ENCODE results near the gene PPDPF. TPM values are rescaled to one million over a fixed set of nuclear protein-coding genes. Genes with fewer than 3 reads are reported as not detected.
A peak's percentile ranks its signal among the peaks of the same experiment; 100 is the strongest.

The PPDPF gene
- polyA plus RNA-seq, 1 donor from 2014 or later, result 95.1 TPM

DNA sequence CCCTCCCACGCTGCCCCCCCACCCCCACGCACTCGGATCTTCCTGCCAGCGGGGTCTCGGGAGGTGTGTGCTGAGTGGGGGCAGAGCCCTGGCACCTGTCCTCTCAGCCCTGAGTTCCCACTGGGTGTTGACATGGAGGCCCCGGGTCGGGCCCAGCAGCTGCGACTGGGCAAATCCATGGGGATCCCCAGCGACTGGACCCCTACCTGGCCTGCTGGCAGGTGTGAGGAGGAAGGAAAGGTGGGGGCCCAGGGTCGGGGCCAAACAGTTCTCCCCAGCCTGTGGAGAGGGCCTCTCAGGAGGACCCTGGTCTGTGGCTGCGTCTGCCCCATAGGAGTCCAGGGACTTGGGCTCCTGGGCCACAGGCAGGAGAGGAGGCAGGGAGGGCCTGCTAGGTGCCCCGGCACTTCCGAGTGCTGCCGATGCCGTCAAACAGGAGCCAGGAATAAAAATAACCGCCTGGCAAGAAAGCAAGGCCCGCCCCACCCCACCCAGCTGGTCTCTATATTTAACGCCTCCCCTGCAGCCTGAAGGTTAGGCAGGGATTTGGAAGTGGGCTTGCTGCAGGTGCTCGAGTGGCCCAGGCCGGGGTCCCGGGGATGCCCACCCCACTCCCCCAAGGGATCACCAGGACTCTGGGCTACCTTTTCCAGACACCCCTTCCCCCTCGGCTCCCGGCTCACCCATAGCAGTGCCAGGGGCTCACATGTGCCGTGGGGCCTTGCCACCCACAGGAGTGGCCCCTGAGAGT lies 20.2 kb upstream of the PPDPF start:
- no peak overlapping the region for H3K9ac ChIP-seq (ENCODE audit: low read length)
- peaks cover 3% of the 10 kb centered on the region for H3K79me2 ChIP-seq (replicated peaks; ENCODE audit: insufficient read depth, low read length)
- peaks cover under 1% of the 10 kb centered on the region for H3K9me3 ChIP-seq (ENCODE audit: low read length)
- H4K20me1 ChIP-seq (ENCODE audit: insufficient read depth), result no peaks in the 10 kb centered on the region
- no peaks in the 10 kb centered on the region for H3K27me3 ChIP-seq (ENCODE audit: insufficient read depth, low read depth, low read length)
- no peak overlapping the region for H3K4me3 ChIP-seq (ENCODE audit: low read length)
- H3K36me3 ChIP-seq (ENCODE audit: insufficient read depth, low read length), result no peaks in the 10 kb centered on the region
- no peaks in the 10 kb centered on the region for H3K9me2 ChIP-seq (ENCODE audit: insufficient read depth, low read length)
- no peak overlapping the region for H2AFZ ChIP-seq (ENCODE audit: low read depth, low read length)
- no peaks in the 10 kb centered on the region for H3F3A ChIP-seq (ENCODE audit: insufficient read depth, low read length, poor library complexity, severe bottlenecking)
- H3K27ac ChIP-seq (ENCODE audit: low read length), result no peak overlapping the region
- peak; percentile 1 for TF ChIP-seq TAF1 (IDR thresholded peaks at IDR 0.05; ENCODE audit: low read depth)
- TF ChIP-seq EP300 (conservative IDR thresholded peaks at IDR 0.05; ENCODE audit: poor library complexity, severe bottlenecking), result no peak
- H3K4me2 ChIP-seq (ENCODE audit: low read length), result no peak overlapping the region

DNA sequence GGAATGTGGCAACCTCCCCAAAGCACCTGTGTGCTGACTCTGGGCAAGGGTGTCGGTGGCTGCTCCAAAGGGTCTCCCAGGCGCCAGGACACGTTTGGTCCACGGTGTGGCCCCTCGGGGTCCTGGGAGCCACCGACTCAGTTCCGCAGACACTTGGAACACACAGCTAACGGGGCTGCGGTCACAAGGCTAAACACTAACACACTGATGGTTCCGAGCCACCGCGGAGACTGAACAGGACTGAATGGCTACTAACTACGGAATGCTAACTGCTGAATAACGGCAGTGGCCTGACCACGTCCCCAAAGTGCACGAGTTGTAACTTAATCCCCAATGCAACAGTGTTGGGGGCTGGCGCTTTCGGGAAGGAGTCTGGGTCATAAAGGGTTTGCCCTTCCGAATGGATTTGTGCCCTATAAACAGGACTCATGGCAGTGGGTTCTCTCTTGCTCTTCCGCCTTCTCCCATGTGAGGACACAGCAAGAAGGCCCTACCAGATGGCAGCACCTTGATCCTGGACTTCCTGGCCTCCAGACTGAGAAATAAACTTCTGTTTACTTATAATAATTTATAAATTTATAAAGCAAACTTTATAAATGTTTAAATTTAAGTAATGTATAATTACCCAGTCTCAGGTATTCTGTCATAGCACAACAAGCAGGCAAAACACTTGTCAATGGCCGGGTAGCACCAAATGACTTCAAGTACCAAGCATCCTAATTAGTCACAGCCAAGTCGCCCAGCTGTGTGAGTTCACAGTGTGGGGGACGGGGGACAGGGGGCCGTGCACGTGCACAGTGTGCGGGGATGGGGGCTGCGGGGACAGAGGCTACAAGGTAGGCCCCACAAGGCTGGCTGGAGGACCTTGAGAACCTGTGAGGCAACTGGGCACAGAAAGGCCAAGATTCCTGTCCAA lies 19.4 kb upstream of the PPDPF start:
- H3K4me3 ChIP-seq (ENCODE audit: low read length), result peak overlapping the region; percentile 55

More for the DNA sequence above, 19.4 kb upstream of the PPDPF start:
- peak overlapping the region; percentile 88 for H3K27ac ChIP-seq (ENCODE audit: low read length)
- no peak overlapping the region for H2AFZ ChIP-seq (ENCODE audit: low read depth, low read length)
- H3F3A ChIP-seq (ENCODE audit: insufficient read depth, low read length, poor library complexity, severe bottlenecking), result no peaks in the 10 kb centered on the region
- no peaks in the 10 kb centered on the region for H3K9me2 ChIP-seq (ENCODE audit: insufficient read depth, low read length)
- H3K9me3 ChIP-seq (ENCODE audit: low read length), result peaks cover 6% of the 10 kb centered on the region
- H3K27me3 ChIP-seq (ENCODE audit: insufficient read depth, low read depth, low read length), result no peaks in the 10 kb centered on the region
- no peaks in the 10 kb centered on the region for H4K20me1 ChIP-seq (ENCODE audit: insufficient read depth)
- TF ChIP-seq SMC3 (conservative IDR thresholded peaks at IDR 0.05; ENCODE audit: poor library complexity) (no peak), CTCF (IDR thresholded peaks at IDR 0.05; ENCODE audit: poor library complexity, severe bottlenecking) (no peak), RAD21 (conservative IDR thresholded peaks at IDR 0.05) (no peak), EZH2 (IDR thresholded peaks at IDR 0.05; ENCODE audit: borderline replicate concordance, insufficient read depth, low read length, poor library complexity, severe bottlenecking) (no peak), MXI1 (conservative IDR thresholded peaks at IDR 0.05; ENCODE audit: poor library complexity, severe bottlenecking) (no peak), TAF1 (IDR thresholded peaks at IDR 0.05; ENCODE audit: low read depth) (no peak), EP300 (conservative IDR thresholded peaks at IDR 0.05; ENCODE audit: poor library complexity, severe bottlenecking) (no peak), POLR2AphosphoS5 (IDR thresholded peaks at IDR 0.05) (no peak)
- TF ChIP-seq, protein P1, sequence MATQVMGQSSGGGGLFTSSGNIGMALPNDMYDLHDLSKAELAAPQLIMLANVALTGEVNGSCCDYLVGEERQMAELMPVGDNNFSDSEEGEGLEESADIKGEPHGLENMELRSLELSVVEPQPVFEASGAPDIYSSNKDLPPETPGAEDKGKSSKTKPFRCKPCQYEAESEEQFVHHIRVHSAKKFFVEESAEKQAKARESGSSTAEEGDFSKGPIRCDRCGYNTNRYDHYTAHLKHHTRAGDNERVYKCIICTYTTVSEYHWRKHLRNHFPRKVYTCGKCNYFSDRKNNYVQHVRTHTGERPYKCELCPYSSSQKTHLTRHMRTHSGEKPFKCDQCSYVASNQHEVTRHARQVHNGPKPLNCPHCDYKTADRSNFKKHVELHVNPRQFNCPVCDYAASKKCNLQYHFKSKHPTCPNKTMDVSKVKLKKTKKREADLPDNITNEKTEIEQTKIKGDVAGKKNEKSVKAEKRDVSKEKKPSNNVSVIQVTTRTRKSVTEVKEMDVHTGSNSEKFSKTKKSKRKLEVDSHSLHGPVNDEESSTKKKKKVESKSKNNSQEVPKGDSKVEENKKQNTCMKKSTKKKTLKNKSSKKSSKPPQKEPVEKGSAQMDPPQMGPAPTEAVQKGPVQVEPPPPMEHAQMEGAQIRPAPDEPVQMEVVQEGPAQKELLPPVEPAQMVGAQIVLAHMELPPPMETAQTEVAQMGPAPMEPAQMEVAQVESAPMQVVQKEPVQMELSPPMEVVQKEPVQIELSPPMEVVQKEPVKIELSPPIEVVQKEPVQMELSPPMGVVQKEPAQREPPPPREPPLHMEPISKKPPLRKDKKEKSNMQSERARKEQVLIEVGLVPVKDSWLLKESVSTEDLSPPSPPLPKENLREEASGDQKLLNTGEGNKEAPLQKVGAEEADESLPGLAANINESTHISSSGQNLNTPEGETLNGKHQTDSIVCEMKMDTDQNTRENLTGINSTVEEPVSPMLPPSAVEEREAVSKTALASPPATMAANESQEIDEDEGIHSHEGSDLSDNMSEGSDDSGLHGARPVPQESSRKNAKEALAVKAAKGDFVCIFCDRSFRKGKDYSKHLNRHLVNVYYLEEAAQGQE (IDR thresholded peaks at IDR 0.05; ENCODE audit: borderline replicate concordance), result no peak
- no peaks in the 10 kb centered on the region for H3K36me3 ChIP-seq (ENCODE audit: insufficient read depth, low read length)
- no peak overlapping the region for H3K4me2 ChIP-seq (ENCODE audit: low read length)
- H3K79me2 ChIP-seq (replicated peaks; ENCODE audit: insufficient read depth, low read length), result peaks cover 3% of the 10 kb centered on the region
- peak overlapping the region; percentile 79 for H3K9ac ChIP-seq (ENCODE audit: low read length)
